Measurements from ENCODE around the gene CTSD.

Gene CTSD

DNA sequence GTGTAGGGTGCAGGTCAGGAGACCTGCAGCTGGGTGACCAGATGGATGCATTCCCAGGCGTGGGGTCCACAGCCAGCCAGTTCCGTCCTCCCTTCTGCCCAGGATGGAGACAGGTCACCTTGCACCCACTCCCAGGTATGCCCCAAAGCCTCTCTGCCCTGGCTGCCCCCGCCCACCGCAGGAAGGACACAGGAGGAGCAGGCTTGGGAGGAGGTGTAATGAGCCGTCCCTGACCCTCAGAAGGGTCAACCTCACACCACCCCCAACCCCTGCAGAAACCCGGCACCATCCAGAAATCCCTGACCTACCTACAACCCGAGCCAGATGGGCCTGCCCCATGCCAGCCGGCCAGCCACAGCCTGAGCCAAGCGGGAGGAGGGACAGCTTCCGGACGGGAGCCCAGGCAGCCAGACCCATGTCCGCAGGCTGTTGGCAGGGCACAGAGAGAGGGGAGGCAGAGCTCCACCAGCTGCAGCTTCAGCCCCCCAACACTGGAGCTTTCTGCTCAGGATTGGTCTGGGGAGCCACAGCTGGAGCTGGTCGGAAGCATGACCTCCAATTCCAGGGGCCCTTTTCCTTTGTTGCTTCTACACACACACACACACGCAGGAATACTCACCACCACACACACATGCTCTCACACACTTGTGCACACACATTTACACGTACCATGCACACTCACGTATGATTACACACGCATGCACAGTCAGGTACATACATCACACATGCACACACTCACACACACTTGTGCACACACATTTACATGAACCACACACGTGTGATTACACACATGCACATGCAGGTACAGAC lies 18.6 kb downstream of the CTSD start:
- no peak for DNase-seq (ENCODE audit: low spot score)

DNA sequence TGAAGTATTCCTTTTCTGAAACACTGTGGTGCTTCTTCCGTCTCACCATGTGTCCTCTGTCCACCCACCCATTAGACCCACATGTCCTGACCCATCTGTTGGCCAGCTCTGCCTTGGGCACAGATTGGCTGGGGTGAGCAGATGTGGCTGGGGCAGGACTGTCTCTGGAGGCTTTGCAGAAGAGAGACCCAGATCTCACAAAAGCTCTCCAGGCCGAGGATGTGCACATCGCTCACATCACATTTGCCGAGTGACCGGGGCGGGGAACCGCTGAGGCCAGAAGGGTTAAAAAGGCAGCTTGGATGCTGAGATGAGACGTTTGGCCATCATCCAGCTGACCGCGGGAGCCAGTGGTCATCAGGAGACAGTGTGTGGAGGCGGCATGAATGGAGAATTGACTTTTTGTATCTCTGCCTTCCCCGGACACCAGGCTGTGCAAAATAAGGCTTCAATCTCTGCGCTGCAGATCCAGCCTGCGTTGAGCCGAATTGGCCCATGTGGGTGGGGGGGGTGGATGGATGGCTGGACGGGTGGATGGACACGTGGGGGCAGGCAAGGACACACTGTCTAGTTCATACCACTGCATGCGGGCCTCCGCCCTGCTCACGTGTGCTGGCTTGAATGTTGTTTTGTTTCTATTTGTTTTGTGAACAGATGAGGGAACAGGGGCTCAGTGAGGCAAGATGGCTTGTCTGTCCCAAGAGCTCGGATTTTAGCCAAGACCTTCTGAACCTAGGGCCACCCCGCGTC lies 19.4 kb downstream of the CTSD start:
- no peak for DNase-seq (ENCODE audit: low spot score)

- DNase-seq (ENCODE audit: low spot score) = no peak
These were observed 20.1 kb downstream of the CTSD start for GRCh38 chr11:1743585-1744136.

DNA sequence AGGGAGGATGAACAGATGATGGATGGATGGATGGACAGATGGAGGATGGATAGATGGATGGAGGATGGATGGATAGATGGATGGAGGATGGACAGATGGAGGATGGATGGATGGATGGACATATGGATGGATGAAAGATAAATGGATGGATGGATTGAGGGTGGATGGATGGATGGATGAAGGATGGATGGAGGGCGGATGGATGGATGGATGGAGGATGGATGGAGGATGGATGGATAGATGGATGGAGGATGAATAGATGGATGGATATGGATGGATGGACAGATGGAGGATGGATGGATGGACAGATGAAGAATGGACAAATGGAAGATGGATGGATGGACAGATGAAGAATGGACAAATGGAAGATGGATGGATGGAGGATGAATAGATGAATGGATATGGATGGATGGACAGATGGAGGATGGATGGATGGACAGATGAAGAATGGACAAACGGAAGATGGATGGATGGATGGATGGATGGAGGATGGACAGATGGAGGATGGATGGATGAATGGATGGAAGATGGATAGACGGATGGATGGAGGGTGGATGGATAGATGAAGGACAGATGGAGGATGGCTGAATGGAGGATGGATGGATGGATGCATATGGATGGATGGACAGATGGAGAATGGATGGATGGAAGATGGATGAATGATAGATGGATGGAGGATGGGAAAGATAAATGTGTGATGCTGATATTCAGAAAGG lies 20.7 kb downstream of the CTSD start:
- DNase-seq (ENCODE audit: low spot score) = no peak

GRCh38 chr11:1742371-1742770 lies 21.4 kb downstream of the CTSD start:
- no peak for DNase-seq (ENCODE audit: low spot score)

DNA sequence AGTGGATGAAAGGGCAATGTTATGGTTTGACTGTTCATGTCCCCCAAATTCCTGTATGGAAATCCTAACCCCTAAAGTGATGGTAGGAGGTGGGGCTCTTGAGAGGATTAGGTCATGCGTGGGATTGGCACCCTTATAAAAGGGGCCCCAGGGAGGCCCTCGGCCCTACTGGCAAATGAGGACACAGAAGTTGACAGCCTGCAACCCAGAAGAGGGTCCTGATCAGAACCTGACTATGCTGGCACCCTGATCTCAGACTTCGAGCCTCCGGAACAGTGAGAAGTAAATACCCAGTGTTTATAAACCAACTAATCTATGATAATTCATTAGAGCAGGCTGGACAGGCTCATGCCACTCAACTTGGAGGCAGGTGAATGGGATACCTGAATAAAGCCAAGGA lies 22.0 kb downstream of the CTSD start:
- DNase-seq (ENCODE audit: low spot score) = no peak

DNA sequence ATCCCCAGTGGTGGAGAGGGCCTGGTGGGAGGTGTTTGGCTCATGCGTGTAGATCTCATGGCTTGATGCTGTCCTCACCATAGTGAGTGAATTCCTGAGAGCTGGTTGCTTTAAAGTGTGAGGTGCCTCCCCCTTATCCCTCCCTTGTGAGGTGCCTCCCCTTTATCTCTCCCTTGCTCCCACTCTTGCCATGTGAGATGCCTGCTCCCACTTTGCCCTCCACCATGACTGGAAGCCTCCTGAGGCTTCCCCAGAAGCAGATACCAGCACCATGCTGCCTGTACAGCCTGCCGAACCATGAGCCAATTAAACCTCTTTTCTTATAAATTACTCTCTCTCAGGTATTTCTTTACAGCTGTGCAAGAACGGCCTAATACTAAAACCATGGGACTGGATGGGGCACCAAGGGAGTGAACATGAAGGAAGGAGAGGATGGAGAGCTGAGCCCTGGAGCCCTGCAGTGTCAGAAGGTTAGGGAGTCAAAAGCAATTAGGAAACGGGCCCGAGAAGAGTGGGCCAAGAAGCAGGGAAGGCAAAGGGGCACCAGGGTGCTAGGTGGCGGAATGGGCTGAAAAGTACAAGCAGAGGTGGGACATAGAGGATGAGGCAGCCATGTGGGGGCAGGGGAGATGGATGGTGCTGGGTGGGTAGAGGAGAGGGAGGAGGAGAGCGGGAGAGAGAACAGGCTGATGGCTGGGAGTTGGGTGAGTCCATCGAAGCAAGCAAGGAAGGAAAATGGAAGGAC lies 22.8 kb downstream of the CTSD start:
- DNase-seq (ENCODE audit: low spot score) = no peak

GRCh38 chr11:1739576-1739975 lies 24.2 kb downstream of the CTSD start:
- DNase-seq (ENCODE audit: low spot score) = no peak

GRCh38 chr11:1738380-1738779 lies 25.3 kb downstream of the CTSD start:
- DNase-seq (ENCODE audit: low spot score) = no peak

GRCh38 chr11:1737080-1737757 lies 26.5 kb downstream of the CTSD start:
- DNase-seq (ENCODE audit: low spot score) = no peak

- no peak for DNase-seq (ENCODE audit: low spot score)
These were observed 27.2 kb downstream of the CTSD start for GRCh38 chr11:1736447-1736992.

DNA sequence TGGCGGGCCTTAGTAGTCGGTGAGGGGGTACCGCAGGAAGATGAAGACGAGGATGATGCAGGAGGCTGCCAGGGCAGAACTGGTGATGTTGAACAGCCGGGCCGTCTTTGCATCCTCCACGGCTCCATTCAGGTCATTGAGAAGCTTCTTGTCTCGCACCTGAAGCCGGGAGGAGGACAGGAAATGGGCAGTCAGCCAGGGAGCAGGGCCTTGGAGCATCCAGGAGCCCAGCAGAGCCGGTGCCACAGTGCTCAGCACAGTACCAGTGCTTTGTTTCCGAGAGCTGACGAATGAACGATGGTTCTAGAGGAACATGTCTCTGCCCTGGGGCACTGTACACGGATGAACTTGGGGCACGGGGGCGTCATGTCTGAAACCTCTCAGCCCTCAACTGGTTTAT lies 28.5 kb downstream of the CTSD start:
- DNase-seq (ENCODE audit: low spot score) = no peak

GRCh38 chr11:1734641-1735081 lies 29.1 kb downstream of the CTSD start:
- no peak for DNase-seq (ENCODE audit: low spot score)

DNA sequence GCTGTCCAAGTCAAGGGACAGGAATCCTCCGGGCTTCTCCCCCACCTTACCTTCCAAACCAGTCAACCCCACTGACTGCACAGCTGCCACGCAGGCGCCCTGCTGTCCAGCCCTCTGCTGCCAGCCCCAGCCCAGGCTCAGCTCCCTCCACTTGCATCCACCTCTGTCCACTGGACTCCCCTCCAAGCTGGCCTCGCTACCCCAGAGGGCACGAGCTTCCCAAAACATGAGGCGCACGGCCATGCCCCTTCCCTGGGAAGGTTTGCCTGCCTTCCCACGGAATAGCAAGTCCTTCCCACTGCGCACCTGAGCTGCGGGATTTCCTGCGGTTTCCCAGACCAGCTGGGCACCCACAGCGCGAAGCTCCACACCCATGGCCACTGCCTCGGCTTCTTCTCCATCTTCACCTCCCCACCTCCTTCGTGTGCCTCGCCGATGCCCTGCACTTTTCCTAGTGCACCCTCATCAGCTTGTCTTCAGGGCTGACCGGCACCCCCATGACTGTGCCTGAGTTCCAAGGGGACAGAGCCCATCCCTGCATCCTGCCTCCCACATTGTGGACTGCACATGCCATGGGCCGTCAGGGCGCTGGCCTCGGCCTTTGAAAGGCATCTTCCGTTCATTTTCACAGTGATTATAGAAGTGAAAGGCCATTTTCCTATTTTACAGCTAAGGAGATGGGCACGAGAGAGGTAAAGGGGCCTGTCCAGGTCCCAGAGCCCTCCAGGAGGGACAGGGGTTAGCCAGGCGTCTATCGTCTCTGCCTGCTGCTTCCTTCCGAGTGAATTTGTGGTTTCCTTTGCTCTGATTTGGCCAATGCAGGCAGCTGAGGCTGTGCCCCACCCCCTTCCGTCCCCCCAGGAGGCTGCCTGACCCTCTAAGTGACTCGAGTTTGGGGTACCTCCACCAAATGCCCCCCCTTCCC lies 29.7 kb downstream of the CTSD start:
- DNase-seq (ENCODE audit: low spot score) = no peak

- DNase-seq (ENCODE audit: low spot score) = no peak
These were observed 30.6 kb downstream of the CTSD start for GRCh38 chr11:1733009-1733715.

- DNase-seq (ENCODE audit: low spot score) = no peak
These were observed 31.2 kb downstream of the CTSD start for GRCh38 chr11:1732418-1733008.

DNA sequence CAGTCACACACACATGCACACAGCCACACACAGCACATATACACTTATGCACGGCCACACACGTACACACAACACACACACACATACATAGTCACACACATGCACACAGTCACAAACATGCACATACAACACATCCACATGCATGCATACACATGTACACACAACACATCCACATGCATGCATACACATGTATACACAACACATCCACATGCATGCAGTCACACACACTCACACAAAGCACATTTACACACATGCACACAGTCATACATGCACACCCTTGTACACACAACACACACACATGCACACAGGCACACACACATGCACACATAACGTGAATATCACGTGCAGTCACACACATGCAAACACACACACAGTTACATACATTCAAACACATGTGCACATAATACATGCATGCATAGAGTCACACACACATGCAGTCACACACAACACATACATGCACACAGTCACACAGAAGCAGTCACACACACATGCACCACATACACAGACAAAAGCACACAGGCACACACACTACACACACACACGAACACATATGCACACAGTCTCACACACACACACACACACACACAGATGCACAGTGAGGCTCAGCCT lies 32.2 kb downstream of the CTSD start:
- no peak for DNase-seq (ENCODE audit: low spot score)
